Epithelial cell of proximal tubule (primary cell): Measurements from ENCODE around the gene MPG. TPM values are rescaled to one million over a fixed set of nuclear protein-coding genes. Genes with fewer than 3 reads are reported as not detected.

Experiments
- DNase-seq: peaks from one replicate; pipeline ENCODE4 v3.0.0-alpha.2; 2011; ENCODE audit warnings: low read depth
- H3K4me3 ChIP-seq: 2 replicates; pipeline ENCODE4 v1.5.1; 2011; ENCODE audit warnings: low read depth, mild to moderate bottlenecking, low read length
- CTCF ChIP-seq: conservative IDR thresholded peaks from 2 replicates; pipeline ENCODE4 v1.5.1; 2012; ENCODE audit warnings: low read depth, mild to moderate bottlenecking, low read length
- total RNA-seq: library from RNA; depleted of rRNA; stranded (reverse); fragments of >200 nt; gene quantifications from 2 replicates; pipeline ENCODE4 v1.2.3, GENCODE V29; 2015

MPG gene
- total RNA-seq, 1 donor from 2014 or later: 92.8 TPM

GRCh38 chr16:54237-54581 is 23.8 kb upstream of the MPG start:
- no peak for DNase-seq
- no peak for TF ChIP-seq CTCF
- peak overlapping the region; percentile 96 for H3K4me3 ChIP-seq

DNA sequence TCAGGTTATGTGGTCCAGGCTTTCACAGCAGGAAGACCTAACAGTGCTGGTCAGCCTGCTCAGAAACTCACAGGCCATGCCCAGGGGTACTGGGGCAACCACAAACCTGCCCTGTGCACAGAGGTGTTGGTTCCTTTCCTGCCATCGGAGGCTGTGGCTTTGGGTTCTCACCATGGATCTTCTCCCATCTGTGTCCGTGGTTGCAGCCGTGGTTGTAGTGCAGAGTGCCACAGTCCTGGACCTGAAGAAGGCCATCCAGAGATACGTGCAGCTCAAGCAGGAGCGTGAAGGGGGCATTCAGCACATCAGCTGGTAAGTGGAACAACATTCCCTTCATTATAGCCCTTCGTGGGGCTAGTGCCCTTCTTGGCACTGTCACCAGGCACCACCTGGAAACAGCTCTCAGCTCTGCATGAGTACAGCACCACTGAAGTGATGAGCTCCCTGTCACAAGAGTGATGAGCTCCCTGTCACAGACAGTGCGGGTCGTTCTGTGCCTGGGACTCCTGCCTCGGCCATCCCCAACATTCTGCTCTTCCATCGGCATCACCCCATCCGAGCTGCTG is 22.4 kb upstream of the MPG start:
- no peak for DNase-seq
- no peak for TF ChIP-seq CTCF
- no peak overlapping the region for H3K4me3 ChIP-seq

GRCh38 chr16:56231-56927 is 21.6 kb upstream of the MPG start:
- no peak overlapping the region for H3K4me3 ChIP-seq
- no peak for TF ChIP-seq CTCF
- no peak for DNase-seq

- no peak overlapping the region for H3K4me3 ChIP-seq
- no peak for DNase-seq
- no peak for TF ChIP-seq CTCF
Measured at GRCh38 chr16:57711-58110, 20.3 kb upstream of the MPG start.

- TF ChIP-seq CTCF: no peak
- DNase-seq: no peak
- no peak overlapping the region for H3K4me3 ChIP-seq
Measured at GRCh38 chr16:58491-59439, 19.3 kb upstream of the MPG start.

GRCh38 chr16:59440-60059 is 18.5 kb upstream of the MPG start:
- TF ChIP-seq CTCF: no peak
- no peak overlapping the region for H3K4me3 ChIP-seq
- DNase-seq: no peak
